ENCODE results near the gene NRCAM. TPM values are rescaled to one million over a fixed set of nuclear protein-coding genes. Genes with fewer than 3 reads are reported as not detected.

NRCAM gene
- total RNA-seq, 1 donor from 2014 or later: 0.26 TPM

DNA sequence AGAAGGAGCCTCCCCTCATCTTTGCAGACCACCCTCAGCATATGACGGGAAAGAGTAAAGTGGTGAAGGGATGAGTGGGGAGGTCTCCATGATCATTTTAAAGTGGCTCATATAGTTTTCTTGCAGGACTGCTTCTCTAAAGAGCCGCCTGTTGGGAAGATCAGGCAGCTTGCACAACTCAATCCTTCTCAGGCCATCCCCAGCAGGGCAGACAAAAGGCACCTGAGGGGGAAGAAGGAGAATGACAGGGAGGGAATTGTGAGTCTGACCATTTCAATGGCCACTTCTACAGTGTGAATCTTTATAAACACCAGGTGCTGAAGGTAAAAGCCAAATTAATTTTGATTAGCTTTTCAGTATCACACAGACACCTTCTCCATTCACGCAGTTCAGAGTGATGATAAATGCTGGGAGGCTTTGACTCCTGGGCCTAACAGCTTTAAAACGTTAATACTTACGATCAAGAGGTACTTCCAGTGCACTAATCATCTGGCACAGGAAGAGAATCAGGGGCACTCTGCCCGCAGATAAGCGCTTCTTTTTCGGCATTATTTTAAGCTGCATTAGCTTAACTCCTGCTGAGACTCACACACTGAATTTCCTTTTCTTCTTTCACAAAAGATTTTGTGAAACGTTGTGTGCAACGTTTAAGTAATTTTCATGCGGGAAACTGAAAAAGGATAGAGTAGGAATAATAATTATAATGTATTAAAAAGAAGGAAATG lies 216.6 kb downstream of the NRCAM start:
- H3K4me3 ChIP-seq (ENCODE audit: low read depth, low read length): no peak overlapping the region
- DNase-seq (ENCODE audit: low read depth): no peak
- no peak for TF ChIP-seq CTCF (IDR thresholded peaks at IDR 0.05; ENCODE audit: insufficient read depth, low read length, severe bottlenecking)
- H3K36me3 ChIP-seq (ENCODE audit: control insufficient read depth, insufficient read depth, low read length): no peaks in the 10 kb centered on the region
- H3K27me3 ChIP-seq (ENCODE audit: control insufficient read depth, insufficient read depth, low read length): no peaks in the 10 kb centered on the region
- peak; percentile 64 for FAIRE-seq

GRCh38 chr7:108236681-108237415 lies 219.4 kb downstream of the NRCAM start:
- FAIRE-seq: no peak

DNA sequence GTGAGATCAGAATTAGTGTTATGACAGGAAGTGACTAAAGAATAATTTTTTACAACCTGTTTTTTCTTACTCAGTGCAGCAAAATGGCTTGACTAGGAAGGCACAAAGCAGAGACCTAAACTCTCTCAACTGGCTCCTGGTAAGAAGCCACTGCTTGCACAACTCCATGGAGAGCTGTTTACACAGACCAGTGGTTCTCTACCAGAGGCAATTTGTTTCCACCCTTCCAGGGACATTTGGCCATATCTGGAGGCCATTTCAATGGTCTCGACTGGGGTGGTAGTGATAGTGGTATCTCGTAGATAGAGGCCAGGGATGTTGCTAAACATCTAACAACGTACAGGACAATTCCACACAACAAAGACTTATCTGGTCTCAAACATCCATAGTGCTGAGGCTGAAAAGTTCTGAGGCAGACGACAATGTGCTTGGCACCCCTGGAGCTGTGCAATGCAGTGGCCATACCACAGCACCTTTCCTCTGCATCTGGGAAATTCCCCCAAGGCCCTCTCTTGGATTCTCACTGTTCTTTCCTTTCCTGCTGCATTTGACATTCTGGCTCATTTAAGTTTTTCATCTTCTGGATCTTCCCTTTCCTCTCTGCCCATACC lies 220.7 kb downstream of the NRCAM start:
- Histone ChIP-seq H3K4me3 (ENCODE audit: low read depth, low read length) (no peak overlapping the region), H3K27me3 (ENCODE audit: control insufficient read depth, insufficient read depth, low read length) (no peaks in the 10 kb centered on the region), H3K36me3 (ENCODE audit: control insufficient read depth, insufficient read depth, low read length) (no peaks in the 10 kb centered on the region)
- no peak for FAIRE-seq
- peak; percentile 27 for DNase-seq (ENCODE audit: low read depth)
- TF ChIP-seq CTCF (IDR thresholded peaks at IDR 0.05; ENCODE audit: insufficient read depth, low read length, severe bottlenecking): no peak

More at GRCh38 chr7:108236681-108237415, 219.4 kb downstream of the NRCAM start:
- Histone ChIP-seq H3K27me3 (ENCODE audit: control insufficient read depth, insufficient read depth, low read length) (no peaks in the 10 kb centered on the region), H3K4me3 (ENCODE audit: low read depth, low read length) (no peak overlapping the region), H3K36me3 (ENCODE audit: control insufficient read depth, insufficient read depth, low read length) (no peaks in the 10 kb centered on the region)
- TF ChIP-seq CTCF (IDR thresholded peaks at IDR 0.05; ENCODE audit: insufficient read depth, low read length, severe bottlenecking): no peak
- no peak for DNase-seq (ENCODE audit: low read depth)

- Histone ChIP-seq H3K36me3 (ENCODE audit: control insufficient read depth, insufficient read depth, low read length) (no peaks in the 10 kb centered on the region), H3K4me3 (ENCODE audit: low read depth, low read length) (no peak overlapping the region), H3K27me3 (ENCODE audit: control insufficient read depth, insufficient read depth, low read length) (no peaks in the 10 kb centered on the region)
- FAIRE-seq (no peak), DNase-seq (ENCODE audit: low read depth) (no peak)
- TF ChIP-seq CTCF (IDR thresholded peaks at IDR 0.05; ENCODE audit: insufficient read depth, low read length, severe bottlenecking): no peak
Observed at GRCh38 chr7:108234971-108235450, 221.2 kb downstream of the NRCAM start.

DNA sequence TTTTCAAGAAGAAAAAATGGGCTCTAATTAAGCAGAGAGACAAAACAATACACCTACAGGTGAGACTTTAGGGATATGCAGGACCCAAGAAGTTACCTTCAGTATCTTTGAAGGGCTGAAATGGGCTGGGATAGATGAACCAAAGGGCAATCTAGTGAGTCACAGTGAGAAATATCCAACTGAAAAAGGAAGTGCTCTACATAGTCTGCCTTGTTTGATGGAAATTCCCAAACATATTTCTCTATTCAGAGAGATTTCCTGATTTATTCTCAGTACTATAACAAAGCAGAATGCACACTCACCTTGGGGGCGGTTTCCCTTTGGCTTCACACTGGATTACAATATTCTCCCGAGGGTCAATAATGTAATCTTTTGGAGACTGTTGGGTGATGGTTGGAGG lies 222.0 kb downstream of the NRCAM start:
- Histone ChIP-seq H3K36me3 (ENCODE audit: control insufficient read depth, insufficient read depth, low read length) (no peaks in the 10 kb centered on the region), H3K27me3 (ENCODE audit: control insufficient read depth, insufficient read depth, low read length) (no peaks in the 10 kb centered on the region), H3K4me3 (ENCODE audit: low read depth, low read length) (no peak overlapping the region)
- DNase-seq (ENCODE audit: low read depth) (peak; percentile 47), FAIRE-seq (no peak)
- no peak for TF ChIP-seq CTCF (IDR thresholded peaks at IDR 0.05; ENCODE audit: insufficient read depth, low read length, severe bottlenecking)
